Stimulated activated naive CD8-positive, alpha-beta T cell treated with anti-CD3 and anti-CD28 coated beads, Interleukin-15, Interleukin-2, amounts not matched to agents 100 U/mL and 50 U/mL, for 24 hours (primary cell): Measurements from ENCODE around the gene BDH1.

Experiments used
- ATAC-seq: fragments of 150-1000 bp; cut with Tn5 transposase; one replicate; pipeline ENCODE4 v1.10.0; 2021
- DNase-seq: peaks from one replicate; pipeline ENCODE4 v3.0.0; 2021

Gene BDH1

DNA sequence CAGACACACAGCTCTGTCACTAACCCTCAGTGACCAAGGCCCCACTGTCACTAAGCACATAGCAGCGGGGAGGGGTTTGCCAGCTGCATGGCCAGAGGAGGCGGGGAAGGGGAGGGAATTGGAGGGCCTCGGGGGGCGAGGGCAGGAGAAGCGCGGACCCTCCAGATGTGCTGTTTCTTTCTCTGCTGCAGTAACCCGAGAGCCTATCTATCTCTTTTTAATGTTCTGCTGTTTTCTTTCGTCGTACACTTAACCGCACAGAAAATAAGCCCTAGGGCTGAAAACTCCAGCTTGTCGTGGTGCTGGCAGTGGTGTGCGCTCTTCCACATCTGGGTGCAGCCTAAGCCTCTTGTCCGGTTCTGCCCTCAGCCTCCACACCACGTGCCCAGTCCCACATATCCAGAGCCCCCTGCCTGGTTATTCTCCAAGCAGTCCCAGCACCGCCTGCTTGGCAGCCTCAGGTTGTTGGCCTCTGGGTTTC, 51.1 kb downstream of the BDH1 start:
- ATAC-seq (no peak), DNase-seq (no peak)

DNA sequence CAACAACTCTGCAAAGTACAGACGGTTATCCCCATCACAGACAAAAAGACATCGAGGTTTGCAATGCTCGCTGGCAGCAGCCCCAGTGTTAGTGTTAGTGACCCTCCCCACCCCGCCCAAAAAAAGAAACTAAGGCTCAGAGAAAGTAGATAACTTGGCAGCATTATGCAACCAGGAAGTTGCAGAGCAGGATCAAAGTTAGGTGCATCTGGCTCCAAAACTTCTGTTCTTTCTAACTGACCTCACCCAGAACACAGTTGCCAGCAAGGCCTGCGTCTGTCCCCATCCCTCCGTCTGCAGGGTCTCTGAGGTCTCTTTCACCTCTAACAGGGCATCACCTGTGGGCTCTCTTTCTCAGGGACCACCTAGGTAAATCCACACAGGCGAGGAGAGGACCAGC, 51.5 kb downstream of the BDH1 start:
- no peak for DNase-seq
- no peak for ATAC-seq

DNA sequence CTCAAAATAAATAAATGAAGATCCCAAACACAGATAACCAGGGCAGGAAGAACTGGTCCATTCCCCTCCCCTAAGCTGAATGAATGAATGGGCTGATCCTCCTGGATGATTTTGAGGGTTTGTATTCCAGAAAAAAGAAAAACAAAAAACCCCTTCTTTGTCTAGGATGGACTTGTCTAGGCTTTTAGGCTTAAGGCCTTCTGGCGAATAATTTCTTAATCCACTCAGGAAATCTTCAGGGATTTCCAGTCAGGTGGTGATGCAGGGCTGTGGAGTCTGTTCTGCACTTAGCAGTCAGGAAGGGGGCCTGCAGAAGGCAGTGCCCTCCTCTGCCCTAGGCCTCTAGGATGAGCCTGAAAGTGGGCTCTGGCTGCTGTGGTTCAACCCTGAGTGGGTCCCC, 52.1 kb downstream of the BDH1 start:
- ATAC-seq = no peak
- no peak for DNase-seq

DNA sequence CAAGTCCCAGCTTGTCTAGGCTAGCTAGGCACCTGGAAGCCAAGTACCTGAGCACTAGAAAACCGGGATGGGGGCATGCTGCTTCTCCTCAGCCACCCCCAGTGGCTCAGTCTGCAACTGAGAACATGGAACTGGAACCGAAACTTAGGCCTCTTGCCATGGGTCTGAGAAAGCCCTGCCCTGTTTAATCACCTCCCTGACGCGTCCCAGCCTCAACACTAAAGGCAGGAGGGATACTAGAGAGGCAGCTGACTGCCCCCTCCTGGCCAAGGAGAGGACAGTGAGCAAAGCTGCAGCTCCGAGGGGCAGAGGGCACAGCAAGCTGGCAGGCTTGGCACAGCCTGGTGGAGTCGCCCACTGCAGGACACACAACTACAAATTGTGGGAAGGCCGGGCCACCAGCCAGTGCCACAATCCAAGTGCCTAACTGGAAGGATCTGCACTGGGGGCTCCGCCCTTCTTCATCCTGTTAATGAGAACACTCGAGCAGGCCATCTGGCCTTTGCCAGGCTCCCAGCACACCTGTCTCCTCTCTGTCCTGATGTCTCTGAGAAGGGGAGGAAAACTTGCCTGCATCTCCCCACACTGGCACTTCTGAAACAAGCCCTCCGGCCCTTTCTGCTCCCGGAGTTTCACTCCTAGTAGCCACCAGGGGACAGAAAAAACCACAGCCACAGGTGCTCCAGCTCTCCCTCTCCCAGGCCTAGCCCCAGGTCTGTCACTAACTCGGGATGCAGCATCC, 53.7 kb downstream of the BDH1 start:
- peak; percentile 74 for ATAC-seq
- peak; percentile 65 for DNase-seq

DNA sequence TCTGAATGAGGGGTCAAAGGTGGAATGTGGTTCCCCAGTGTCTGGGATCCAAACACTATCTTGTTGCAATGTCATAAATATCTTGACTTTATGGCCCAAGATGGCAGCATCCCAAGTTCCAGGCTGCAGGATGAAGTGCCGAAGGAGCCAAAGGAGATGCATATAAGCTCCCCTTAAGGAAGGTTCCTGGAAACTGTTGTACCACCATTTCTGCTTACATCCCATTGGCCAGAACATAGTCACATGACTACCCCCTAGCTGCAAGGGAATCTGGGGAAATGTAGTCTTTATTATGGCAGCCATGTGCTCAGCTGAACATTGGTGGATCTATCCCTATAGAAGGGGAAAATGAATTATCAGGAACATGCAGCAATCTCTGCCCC, 54.3 kb downstream of the BDH1 start:
- DNase-seq (no peak), ATAC-seq (peak; percentile 10)

DNA sequence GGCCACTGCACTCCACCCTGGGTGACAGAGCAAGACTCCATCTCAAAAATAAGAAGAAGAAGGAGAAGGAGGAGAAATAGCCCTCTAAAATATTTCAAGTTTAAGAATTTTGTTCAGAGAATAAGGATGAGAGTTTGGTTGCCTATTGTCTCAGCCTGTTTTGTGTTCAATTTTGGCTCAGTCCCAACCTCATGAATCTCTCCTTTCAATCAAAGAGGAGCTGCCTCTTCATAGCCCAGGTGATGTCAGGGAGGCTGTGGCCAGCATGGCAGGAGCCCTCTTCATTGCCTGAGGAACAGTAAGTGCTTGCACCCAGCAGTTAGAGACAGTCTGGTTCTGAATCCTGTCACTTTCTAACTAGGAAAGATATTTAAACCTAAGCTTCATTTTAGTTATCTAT, 55.0 kb downstream of the BDH1 start:
- no peak for ATAC-seq
- no peak for DNase-seq

DNA sequence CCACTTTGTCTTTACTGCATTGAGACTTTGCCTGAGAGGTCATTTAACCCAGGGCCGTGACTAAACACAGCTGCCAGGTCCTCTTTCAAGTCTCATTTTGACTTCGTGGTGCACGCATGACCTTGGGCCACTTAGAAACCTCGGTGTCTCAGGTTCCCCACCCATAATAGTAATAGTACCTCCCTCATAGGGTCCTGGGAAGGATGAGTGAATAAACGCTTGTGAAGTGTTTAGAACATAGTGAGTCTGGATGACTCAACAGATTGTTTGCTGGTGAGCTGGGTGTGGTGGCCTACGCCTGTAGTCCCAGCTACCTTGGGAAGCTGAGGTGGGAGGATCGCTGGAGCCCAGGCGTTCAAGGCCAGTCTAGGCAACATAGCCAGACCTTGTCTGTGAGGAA, 56.3 kb downstream of the BDH1 start:
- ATAC-seq = no peak
- DNase-seq = no peak

DNA sequence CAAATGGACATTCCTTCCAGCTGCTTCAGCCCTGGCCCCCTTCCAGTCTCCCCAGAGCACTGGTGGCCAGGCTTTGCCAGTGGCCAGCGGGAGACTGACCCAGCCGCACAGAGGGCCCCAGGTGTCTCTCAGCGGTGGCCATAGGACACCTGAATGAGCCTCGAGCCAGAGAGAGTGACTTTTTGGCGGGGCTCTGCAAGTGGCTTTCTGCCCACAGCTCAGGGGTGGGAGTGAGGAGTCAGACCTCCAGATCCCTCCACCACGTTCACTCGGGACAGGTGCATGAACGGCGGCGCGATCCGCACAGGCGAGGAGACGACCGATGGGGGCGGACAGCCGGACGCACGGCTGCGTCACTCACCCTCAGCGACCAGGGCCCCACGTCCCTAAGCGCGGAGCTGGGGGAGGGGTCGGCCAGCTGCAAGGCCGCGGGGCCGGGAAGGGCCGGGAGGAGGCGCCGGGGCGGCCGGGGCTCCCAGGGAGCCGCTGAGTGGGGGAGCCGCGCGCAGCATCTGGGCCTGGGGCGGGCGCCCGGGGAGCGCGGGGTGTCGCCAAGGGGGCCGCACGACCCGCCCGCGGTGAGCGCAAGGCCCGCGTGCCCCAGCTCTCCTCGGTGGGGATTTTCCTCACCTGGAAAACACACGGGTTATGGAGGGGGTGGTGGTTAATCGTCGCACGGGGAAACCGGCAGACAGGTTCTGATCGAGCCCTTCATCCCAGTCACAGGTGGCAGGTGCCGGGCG, 57.1 kb downstream of the BDH1 start:
- ATAC-seq (no peak), DNase-seq (no peak)

DNA sequence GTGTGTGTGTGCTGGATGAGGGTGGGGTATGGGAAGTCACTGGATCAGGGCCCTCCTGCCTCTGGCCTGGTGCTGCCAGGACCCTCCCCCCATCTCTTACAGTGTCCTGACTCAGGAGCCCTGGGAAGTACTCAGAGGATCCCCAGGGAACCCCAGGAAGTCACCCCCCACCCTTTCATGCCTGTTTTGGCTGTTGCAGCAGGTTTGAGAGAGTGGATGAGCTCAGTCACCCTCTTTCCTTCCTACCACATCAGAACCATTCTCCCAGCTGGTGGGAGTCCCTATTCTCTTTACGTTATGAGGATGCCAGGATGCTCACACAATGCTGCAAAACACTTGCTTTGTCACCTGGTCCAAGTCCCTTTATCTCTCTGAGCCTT, 59.0 kb downstream of the BDH1 start:
- no peak for ATAC-seq
- no peak for DNase-seq

DNA sequence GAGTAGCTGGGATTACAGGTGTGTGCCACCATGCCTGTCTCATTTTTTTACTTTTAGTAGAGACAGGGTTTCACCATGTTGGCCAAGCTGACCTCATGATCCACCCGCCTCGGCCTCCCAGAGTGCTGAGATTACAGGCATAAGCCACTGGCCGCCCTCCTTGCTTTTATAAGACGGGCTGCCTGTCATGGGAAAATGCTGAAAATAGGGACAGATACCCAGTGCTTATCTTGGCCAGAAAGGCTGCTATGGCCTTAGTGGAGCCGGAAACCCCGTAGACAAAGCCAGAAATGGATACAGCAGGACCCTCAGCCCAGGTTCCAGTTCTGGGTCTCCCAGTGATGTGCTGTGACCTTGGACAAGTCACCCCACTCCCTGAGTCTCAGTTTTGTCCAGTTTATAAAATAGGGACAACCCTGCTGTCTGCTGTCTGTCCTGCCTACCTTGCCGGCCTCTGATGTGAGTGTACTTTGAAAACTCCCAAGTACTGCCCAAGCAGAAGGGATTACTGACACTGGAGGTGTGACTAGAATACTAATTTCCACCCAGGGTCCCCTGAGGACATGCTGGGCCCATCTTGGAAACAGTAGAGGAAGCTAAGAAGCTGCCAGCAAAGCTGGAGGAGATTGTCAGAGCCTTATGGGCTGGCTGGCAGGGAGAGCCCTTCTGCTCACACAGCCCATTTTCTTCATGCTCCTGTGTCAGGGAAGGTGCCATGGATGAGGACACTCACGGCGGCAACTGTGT, 59.6 kb downstream of the BDH1 start:
- ATAC-seq (no peak), DNase-seq (no peak)

DNA sequence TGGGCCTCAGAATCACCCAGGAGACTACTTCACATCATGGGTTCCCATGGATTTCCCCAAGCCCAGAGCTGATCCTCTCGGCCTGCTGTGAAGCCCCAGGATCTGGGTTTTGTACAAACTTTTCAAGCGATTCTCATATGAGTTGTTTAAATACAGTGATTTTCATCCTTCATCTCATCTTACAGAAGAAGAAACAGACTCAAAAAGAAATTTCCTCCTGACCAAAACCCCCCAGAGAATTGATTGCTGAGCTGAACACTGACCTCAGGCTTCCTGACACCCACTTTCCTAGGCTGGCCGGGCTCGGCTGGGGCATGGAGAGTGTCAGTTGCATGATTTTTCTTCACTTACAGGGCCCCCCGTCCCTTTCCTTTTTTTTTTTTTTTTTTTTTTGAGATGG, 60.3 kb downstream of the BDH1 start:
- DNase-seq = no peak
- ATAC-seq = no peak

DNA sequence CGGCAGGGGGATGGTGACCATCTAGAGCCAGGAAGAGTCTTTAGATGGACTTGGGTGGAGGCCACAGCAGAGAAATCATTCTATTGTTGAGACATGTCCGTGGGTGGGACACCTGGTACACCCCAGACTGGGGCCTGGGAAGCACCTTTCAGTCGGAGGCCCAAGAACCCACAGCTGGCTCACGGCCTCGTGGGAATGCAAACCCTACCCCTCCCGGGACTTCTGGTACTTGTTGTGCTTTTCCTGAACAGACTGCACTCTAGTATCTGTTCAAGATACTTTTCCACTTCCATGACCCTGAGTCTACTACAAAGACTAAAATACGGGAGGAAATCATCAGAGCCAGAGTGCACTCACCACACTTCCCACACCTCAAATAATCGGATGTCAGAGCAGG, 60.7 kb downstream of the BDH1 start:
- no peak for ATAC-seq
- DNase-seq = no peak

DNA sequence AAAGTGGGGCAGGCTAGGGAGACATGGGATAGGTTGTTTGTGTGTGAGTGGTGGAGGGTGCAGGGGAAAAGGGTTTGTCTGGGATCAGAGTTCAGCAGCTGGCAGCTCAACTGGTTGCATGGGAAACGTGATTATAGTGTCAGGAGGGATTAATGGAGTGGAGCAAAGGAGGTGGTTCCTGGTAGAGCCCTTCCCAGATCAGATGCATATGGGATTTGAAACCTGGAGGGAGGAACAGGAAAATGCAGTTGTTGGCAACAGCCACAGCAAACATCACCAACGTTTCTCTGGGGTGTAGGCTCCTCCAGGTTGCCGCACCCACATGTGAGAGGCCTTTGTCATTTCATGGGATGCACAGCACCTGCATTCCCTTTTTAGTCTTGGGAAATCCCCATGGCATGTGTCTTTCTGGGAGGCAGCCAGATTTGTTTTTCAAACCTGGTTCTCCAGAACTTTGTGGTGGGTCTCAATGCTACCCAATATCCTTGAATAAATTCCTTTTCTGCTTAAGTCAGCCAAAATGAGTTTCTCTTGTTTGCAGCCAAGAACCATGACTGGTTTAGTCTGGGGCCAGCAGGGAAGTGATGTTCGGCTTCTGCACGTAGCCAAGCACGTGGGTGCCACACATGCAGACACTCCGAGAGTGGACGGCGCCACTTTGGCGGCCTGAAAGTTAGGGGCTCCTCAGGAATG, 61.3 kb downstream of the BDH1 start:
- ATAC-seq = no peak
- DNase-seq = no peak

DNA sequence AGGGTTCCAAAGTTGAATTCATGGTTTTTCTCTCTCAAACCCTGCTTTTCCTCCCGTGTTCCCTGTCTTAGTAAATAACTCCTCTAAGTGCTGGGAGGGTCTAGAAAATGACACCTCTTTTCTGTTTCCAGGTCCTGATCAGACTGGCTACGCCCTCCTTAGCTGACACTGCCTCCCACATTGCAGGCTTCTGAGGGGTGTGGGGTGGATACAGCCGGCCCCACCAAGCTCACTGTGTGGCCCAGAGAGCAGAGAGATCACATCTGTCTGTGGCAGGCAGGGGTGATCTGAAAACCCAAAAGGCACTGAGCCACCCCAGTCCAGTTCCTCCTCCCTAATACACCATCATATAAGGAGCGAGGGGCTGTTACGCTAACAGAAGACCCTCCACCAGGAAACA, 62.7 kb downstream of the BDH1 start:
- DNase-seq (no peak), ATAC-seq (no peak)

DNA sequence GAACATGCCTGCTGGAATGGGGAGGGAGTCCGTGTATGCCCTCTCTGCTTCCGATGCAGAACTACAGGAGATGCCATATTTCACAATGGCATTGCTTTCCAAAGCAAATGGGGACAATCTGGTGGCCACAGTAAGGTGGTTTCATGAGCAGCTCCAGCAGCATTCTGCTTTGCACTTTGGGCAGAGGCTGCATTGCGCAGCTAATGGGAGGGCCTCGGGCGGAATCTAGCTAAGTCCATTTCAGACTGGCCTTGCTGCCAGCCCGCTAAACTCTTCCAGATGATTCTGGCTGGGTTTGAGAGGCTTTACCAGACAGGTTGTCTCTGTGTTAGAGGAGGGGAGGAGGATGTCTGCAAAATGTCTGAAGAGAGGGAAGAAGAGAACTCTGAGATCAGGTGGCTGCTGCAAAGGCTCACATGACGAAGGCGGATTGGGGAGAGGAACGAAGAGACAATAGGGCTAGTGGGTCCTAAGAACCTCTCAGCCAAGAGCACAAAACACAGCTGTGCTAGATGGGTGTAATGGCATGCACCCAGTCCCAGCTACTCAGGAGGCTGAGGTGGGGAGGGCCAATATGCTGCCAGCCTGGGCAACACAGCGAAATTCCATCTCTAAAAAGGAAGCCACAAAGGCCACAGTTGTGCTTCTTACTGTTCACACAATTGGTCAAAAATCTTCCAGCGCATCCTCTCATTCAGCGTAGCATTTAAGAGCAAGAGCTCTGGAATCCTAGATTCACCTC, 63.7 kb downstream of the BDH1 start:
- no peak for ATAC-seq
- no peak for DNase-seq

DNA sequence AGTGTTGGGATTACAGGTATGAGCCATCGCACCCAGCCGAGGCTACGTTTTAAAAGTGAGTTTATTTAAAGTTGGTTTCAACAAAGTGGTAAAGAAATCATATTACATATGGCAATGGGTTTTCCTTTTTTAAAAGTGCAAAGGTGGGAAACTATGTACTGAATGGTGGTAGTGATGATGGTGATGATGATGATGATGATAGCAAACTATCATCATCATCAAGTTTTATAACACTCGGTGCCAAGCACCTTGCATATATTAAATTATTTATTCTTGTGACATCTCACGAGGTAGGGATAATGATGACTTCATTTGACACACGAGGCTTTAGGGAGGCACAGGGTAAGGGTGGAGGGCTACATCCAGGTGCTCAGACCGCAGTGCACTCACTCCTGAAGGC, 64.3 kb downstream of the BDH1 start:
- DNase-seq = no peak
- no peak for ATAC-seq

DNA sequence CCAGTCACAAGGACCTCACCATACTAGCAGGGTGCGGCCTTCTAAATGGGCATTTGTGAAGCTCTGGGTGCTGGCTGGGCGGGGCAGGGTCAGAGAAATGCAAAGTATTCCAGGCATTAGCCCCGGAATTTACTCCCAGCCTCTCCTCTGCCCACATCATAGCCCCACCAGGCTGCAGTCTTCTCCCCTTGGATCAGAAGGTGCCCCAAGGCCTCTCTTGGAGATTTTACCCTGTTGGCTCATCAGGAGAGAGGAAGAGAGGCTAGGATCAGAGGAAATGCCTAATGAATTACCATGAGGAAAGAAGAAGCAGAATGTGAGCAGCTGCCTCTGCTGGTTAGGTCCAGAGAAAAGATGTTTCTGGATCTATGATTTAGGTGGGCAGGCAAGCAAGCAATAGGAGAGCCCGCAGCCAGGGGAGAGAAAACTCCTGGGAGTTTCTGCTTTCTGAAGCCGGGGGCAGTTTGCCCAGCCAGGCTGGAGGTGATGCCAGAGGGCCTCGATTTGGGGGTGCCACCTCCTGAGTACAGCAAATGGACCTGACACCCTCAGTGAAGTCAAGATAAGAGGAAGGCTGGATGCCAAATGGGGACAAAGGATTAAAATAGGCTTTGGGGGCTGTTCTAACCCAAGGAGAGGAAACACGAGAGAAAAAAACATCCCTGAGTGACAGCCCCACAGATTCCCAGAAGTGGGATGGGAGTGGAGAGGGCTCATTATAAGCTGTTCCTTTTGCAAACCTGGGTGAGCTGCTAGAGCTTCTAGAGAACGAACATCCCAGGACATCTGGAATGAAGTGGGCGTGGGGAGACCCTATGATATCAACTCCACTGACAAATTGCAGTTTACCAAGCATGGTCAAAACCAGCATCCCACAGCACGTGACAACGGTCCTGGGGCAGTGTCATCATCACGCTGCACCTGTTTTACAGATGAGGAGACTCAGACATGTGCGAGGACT, 65.4 kb downstream of the BDH1 start:
- ATAC-seq = no peak
- DNase-seq = no peak

DNA sequence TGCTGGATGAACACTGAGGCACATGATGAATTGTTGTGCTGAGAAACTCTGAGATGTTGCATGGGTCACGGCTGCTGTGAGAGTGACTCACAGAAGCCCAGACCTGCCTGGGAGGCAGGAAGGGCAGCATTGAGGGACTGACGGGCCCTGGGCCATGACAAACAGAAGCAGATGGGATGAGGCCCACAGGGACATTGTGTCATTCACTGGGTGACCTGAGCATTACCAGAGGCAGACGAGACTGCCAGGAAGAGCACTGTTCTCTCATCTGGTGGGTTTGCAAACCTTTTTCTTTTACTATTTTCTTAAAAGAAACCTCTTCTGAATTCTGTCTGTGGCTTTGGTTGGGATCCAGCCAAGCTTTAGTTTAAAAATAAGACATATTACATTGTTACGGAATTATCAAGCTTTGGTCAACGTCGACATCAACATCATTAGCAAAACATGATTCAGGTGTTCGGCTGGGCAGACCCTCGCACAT, 67.8 kb downstream of the BDH1 start:
- DNase-seq = no peak
- ATAC-seq = no peak

DNA sequence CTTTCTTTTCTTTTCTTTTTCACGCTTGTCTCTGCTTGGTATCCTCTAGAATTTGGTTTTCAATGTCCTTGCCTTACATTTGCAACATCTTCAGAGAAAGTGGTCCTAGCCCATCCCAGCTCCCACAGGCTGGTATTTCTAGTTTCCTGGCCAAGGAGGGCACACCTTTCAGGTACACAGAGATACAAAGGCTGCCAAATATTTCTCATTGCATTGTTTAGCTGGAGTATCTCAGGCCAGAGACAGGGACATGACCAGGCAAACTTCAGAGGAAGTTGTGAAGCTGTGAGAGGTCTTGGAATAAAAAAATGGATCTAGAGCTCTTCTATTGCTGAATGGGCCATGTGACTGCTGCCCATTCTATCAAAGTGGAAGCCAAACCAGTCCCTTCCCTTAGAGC, 68.9 kb downstream of the BDH1 start:
- ATAC-seq = no peak
- no peak for DNase-seq

DNA sequence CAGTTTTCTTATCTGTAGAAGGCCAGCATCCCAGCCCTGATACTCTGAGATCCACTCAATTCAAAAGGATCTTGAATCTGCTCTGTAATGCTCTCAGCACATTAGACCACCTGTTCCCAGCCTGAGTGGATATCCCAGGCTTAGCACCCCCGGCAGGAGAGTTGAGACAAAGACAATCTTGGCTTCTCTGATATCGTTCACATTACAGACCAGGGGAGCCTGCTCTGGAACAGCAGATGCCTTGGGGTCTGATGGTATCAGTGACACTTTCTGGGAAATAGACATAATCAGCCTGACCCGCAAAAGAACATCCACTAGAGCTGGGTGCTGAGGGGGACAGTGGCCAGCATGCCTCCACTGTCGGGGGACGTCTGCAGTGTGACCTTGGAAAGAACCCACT, 70.6 kb downstream of the BDH1 start:
- ATAC-seq = no peak
- DNase-seq = no peak
